Astrocyte of the spinal cord (primary cell): ENCODE measurements around the gene SRMS.
A peak's percentile ranks its signal among the peaks of the same experiment; 100 is the strongest.

Experiments used
- DNase-seq: peaks from one replicate; pipeline ENCODE4 v3.0.0; 2011; ENCODE audit warnings: low read depth, low spot score
- H3K4me3 ChIP-seq: 2 replicates; pipeline ENCODE4 v1.5.1; 2011; ENCODE audit warnings: low read depth, mild to moderate bottlenecking, low read length, moderate library complexity
- CTCF ChIP-seq: IDR thresholded peaks from 2 replicates; pipeline ENCODE4 v1.5.1; 2012; ENCODE audit warnings: low read depth, mild to moderate bottlenecking, low read length, inconsistent platforms
- in situ Hi-C: cut with HindIII; loops from 2 replicates; pipeline ENCODE4 v1.10.0; 2017; ENCODE audit warnings: low sequenced_read_pairs

The SRMS gene

GRCh38 chr20:63539092-63539430 is 8.5 kb downstream of the SRMS start:
- in situ Hi-C loops, result no loop called here
- no peak overlapping the region for H3K4me3 ChIP-seq
- TF ChIP-seq CTCF, result no peak
- no peak for DNase-seq

DNA sequence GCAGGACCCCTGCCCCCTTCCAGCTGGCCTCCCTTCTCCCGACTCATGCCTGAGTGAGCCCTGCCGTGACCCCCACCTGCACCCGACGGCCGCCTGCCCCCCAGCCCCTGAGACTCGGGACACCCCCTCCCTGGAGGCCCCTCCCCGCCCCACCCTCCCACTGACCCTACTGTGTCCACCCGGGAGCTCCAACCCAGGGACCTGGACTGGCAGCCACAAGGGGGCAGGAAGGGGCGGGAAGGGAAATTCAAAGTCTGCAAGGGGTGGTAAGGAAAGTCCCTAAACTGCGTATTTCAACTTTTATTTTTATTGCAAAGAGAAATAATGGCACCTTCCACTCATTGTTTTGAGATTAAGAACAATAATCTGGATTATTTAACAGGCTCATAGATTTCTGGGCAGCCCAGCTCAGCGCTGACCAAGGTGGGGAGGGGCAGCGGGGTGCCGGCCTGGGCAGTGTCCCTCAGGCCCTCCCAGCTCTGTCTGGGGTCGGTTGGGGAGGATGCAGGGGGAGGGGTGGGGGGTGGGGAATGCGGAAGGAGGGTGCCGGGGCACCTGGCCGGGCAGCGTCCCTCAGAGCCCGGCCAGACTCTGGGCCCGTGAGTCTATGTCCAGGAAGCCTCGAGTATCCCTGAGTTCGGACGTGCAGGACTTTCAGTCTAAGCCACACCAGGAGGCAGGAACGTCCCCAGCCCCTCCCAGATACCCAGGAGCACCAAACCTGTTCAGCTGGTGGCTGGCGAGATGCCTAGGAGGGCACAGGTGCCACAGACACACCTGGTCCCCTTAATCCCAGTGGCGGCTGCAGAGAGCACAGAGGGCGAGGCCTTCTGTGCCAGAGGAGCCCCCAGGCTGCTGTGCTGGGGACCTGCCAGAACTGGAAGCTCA is 9.1 kb downstream of the SRMS start:
- in situ Hi-C loops, result no loop called here
- peak overlapping the region; percentile 21 for H3K4me3 ChIP-seq
- TF ChIP-seq CTCF, result no peak
- no peak for DNase-seq

DNA sequence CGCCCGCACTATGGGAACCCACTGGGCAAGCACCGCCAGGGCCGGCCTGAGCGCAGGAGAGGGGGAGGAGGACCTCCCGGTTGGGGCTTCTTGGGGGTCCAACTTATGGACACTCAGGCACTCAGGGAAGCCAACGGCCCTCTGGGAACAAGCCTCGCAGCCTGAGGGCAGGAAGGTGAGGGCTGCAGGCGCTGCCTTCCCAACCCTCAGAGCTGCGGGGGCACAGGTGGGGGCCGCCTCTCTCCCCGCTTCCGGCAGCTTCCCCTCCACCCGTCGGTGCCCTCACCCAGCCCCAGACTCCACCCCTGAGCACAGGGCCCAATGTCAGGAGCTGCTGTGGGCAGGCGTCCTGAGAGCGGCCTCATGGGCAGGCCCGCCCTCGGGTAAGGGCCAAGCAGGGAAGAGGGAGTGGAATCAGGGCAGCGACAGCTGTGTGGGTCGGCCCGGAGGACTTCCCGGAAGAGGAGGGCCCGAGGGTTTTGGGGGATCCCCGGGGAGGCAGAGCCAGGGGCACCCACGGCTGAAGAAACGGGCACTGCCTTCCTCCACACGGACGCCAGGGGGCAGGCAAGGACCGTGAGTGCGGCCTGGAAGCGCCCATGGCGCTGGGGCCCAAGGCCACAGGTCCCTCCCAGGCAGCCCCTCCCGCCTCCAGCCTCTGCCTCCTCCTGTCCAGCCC is 9.9 kb downstream of the SRMS start:
- DNase-seq, result peak; percentile 80
- H3K4me3 ChIP-seq, result peak overlapping the region; percentile 21
- in situ Hi-C loops, result no loop called here
- TF ChIP-seq CTCF, result peak; percentile 95

- H3K4me3 ChIP-seq, result peak within 1 kb of the TSS; percentile 21
- TF ChIP-seq CTCF, result no peak
- no peak for DNase-seq
- in situ Hi-C loops, result no loop called here
Measured at GRCh38 chr20:63536997-63537524, 10.5 kb downstream of the SRMS start, which contains the start of gene PTK6. Gene PTK6, minus strand, starts transcription at chr20:63537376. Its CDS starts 62 bp downstream, at chr20:63537314.

GRCh38 chr20:63536241-63536977 is 11.1 kb downstream of the SRMS start:
- H3K4me3 ChIP-seq, result no peak overlapping the region
- peak; percentile 37 for DNase-seq
- in situ Hi-C loops, result no loop called here
- TF ChIP-seq CTCF, result no peak

GRCh38 chr20:63534831-63535651 is 12.5 kb downstream of the SRMS start:
- TF ChIP-seq CTCF, result no peak
- DNase-seq, result no peak
- in situ Hi-C loops, result no loop called here
- no peak overlapping the region for H3K4me3 ChIP-seq
